H1 (cell line): ENCODE data around the gene EIF2B2.

Source experiments
- ATF2 ChIP-seq: IDR thresholded peaks from 2 replicates; pipeline ENCODE4 v1.6.1; 2012; ENCODE audit warnings: low read length, inconsistent platforms
- ATF3 ChIP-seq: IDR thresholded peaks from 2 replicates; pipeline ENCODE4 v1.6.1; 2011; ENCODE audit warnings: low read depth, mild to moderate bottlenecking, low read length; ENCODE audit not compliant: insufficient read depth
- BACH1 ChIP-seq: IDR thresholded peaks from 2 replicates; pipeline ENCODE4 v1.6.1; 2012; ENCODE audit warnings: low read length, improper control_type of control experiment
- CEBPB ChIP-seq: IDR thresholded peaks from 2 replicates; pipeline ENCODE4 v1.6.1; 2012; ENCODE audit warnings: low read depth, low read length
- CTCF ChIP-seq, 3 experiments: IDR thresholded peaks; 1 replicate in 2 of 3; 2 replicates in 1 of 3; pipeline versions ENCODE4 v1.5.1 to v1.6.1; 2011; ENCODE audit warnings: low read length in 3 of 3, mild to moderate bottlenecking in 3 of 3, inconsistent platforms in 2 of 3, low read depth in 1 of 3, moderate library complexity in 1 of 3; ENCODE audit not compliant: insufficient read depth in 1 of 3; ENCODE audit errors: control extremely low read depth in 1 of 3
- JUN ChIP-seq: IDR thresholded peaks from 2 replicates; pipeline ENCODE4 v1.6.1; 2011; ENCODE audit warnings: low read depth, mild to moderate bottlenecking, improper control_type of control experiment, low read length
- MAX ChIP-seq: IDR thresholded peaks from 2 replicates; pipeline ENCODE4 v1.6.1; 2012; ENCODE audit warnings: inconsistent platforms
- PHF8 ChIP-seq: fragments of 200-600 bp; sonication (generic); conservative IDR thresholded peaks from 2 replicates; pipeline ENCODE4 v1.7.1; 2012; ENCODE audit warnings: low read depth, mild to moderate bottlenecking, inconsistent platforms, low read length, moderate library complexity
- POLR2A ChIP-seq, 2 experiments: IDR thresholded peaks; 1 replicate in 1 of 2; 2 replicates in 1 of 2; pipeline ENCODE4 v1.6.1; 2011; ENCODE audit warnings: low read depth in 2 of 2, low read length in 2 of 2, mild to moderate bottlenecking in 2 of 2; ENCODE audit errors: control extremely low read depth in 1 of 2
- RNF2 ChIP-seq: fragments of 200-900, 300-1000 bp; sonication (generic); IDR thresholded peaks from 2 replicates; pipeline ENCODE4 v1.7.1; 2016; ENCODE audit warnings: borderline replicate concordance, low read depth, mild to moderate bottlenecking, antibody characterized with exemption, low read length; ENCODE audit not compliant: poor library complexity, severe bottlenecking; ENCODE audit errors: missing control alignments
- SIX5 ChIP-seq: IDR thresholded peaks from 2 replicates; pipeline ENCODE4 v1.6.1; 2011; ENCODE audit warnings: mild to moderate bottlenecking, low read depth, low read length
- TCF12 ChIP-seq: IDR thresholded peaks from 2 replicates; pipeline ENCODE4 v1.6.1; 2011; ENCODE audit warnings: low read depth, mild to moderate bottlenecking, low read length
- TEAD4 ChIP-seq: IDR thresholded peaks from 2 replicates; pipeline ENCODE4 v1.6.1; 2012; ENCODE audit warnings: low read depth, low read length, inconsistent platforms, mixed read lengths

GRCh38 chr14:75011356-75011994 is 8.8 kb downstream of the EIF2B2 start:
- TF ChIP-seq JUN (no peak), CTCF (IDR thresholded peaks at IDR 0.05; ENCODE audit: control extremely low read depth in 1 of 3, insufficient read depth in 1 of 3, low read depth in 1 of 3, low read length in 3 of 3) (no peak), TEAD4 (no peak), TCF12 (no peak), PHF8 (no peak), SIX5 (no peak), ATF2 (no peak), CEBPB (no peak), MAX (no peak), BACH1 (no peak), ATF3 (no peak), RNF2 (no peak), POLR2A (IDR thresholded peaks at IDR 0.05; ENCODE audit: control extremely low read depth in 1 of 2, low read depth in 2 of 2, low read length in 2 of 2) (no peak)
